Osteocyte (in vitro differentiated cells): ENCODE data around the gene DENND1A. TPM values are rescaled to one million over a fixed set of nuclear protein-coding genes. Genes with fewer than 3 reads are reported as not detected.

Source experiments
- DNase-seq: peaks from one replicate; pipeline ENCODE4 v3.0.0; 2021; ENCODE audit warnings: mixed read lengths; ENCODE audit not compliant: unreplicated experiment; ENCODE audit errors: extremely low spot score
- H3K27ac Mint-ChIP-seq: one replicate; pipeline ENCODE4 v1.8.0; 2021; ENCODE audit warnings: mild to moderate bottlenecking, mixed read lengths; ENCODE audit not compliant: unreplicated experiment
- H3K27me3 Mint-ChIP-seq: one replicate; pipeline ENCODE4 v1.8.0; 2021; ENCODE audit warnings: mixed read lengths; ENCODE audit not compliant: unreplicated experiment
- H3K36me3 Mint-ChIP-seq: one replicate; pipeline ENCODE4 v1.8.0; 2021; ENCODE audit warnings: mixed read lengths; ENCODE audit not compliant: unreplicated experiment
- H3K4me1 Mint-ChIP-seq: one replicate; pipeline ENCODE4 v1.8.0; 2021; ENCODE audit warnings: mixed read lengths; ENCODE audit not compliant: unreplicated experiment
- H3K4me3 Mint-ChIP-seq: one replicate; pipeline ENCODE4 v1.8.0; 2021; ENCODE audit warnings: mild to moderate bottlenecking, moderate library complexity, mixed read lengths; ENCODE audit not compliant: unreplicated experiment
- H3K9me3 Mint-ChIP-seq: one replicate; pipeline ENCODE4 v1.8.0; 2021; ENCODE audit warnings: mixed read lengths; ENCODE audit not compliant: unreplicated experiment
- CTCF ChIP-seq: fragments of 200-600 bp; sonication (generic); IDR thresholded peaks from 2 replicates; pipeline ENCODE4 v1.5.0; 2021; ENCODE audit warnings: antibody characterized with exemption, mild to moderate bottlenecking, moderate library complexity
- total RNA-seq: library from RNA; stranded (reverse); gene quantifications from 2 replicates; pipeline ENCODE4 v1.2.1, GENCODE V29; 2021

Gene DENND1A
- total RNA-seq, 1 donor from 2014 or later = 19.8 TPM

- peak; percentile 30 for DNase-seq
- Mint-ChIP-seq H3K27ac (no peak overlapping the region), H3K4me3 (no peak overlapping the region), H3K4me1 (peaks cover 18% of the 10 kb centered on the region), H3K9me3 (no peaks in the 10 kb centered on the region), H3K27me3 (no peaks in the 10 kb centered on the region), H3K36me3 (peaks cover 10% of the 10 kb centered on the region)
- no peak for TF ChIP-seq CTCF
These were observed 320.1 kb downstream of the DENND1A start for GRCh38 chr9:123609844-123610243.

- no peak overlapping the region for H3K4me3 Mint-ChIP-seq
- no peaks in the 10 kb centered on the region for H3K9me3 Mint-ChIP-seq
- DNase-seq = peak; percentile 54
- no peak for TF ChIP-seq CTCF
- H3K27me3 Mint-ChIP-seq = no peaks in the 10 kb centered on the region
- peaks cover 18% of the 10 kb centered on the region for H3K4me1 Mint-ChIP-seq
- H3K36me3 Mint-ChIP-seq = peaks cover 10% of the 10 kb centered on the region
- H3K27ac Mint-ChIP-seq = no peak overlapping the region
These were observed 321.8 kb downstream of the DENND1A start for GRCh38 chr9:123608104-123608503.

- peaks cover 18% of the 10 kb centered on the region for H3K4me1 Mint-ChIP-seq
- no peaks in the 10 kb centered on the region for H3K27me3 Mint-ChIP-seq
These were observed 322.4 kb downstream of the DENND1A start for GRCh38 chr9:123607479-123607878.

GRCh38 chr9:123606141-123606540 is 323.8 kb downstream of the DENND1A start:
- H3K27ac Mint-ChIP-seq = no peak overlapping the region
- peaks cover 12% of the 10 kb centered on the region for H3K36me3 Mint-ChIP-seq
- no peak for TF ChIP-seq CTCF
- no peak overlapping the region for H3K4me3 Mint-ChIP-seq
- no peak for DNase-seq
- H3K9me3 Mint-ChIP-seq = no peaks in the 10 kb centered on the region
- H3K4me1 Mint-ChIP-seq = peaks cover 12% of the 10 kb centered on the region
- H3K27me3 Mint-ChIP-seq = no peaks in the 10 kb centered on the region

More at GRCh38 chr9:123607479-123607878, 322.4 kb downstream of the DENND1A start:
- no peaks in the 10 kb centered on the region for H3K9me3 Mint-ChIP-seq
- TF ChIP-seq CTCF = no peak
- peak; percentile 7 for DNase-seq
- H3K4me3 Mint-ChIP-seq = no peak overlapping the region
- H3K36me3 Mint-ChIP-seq = peaks cover 10% of the 10 kb centered on the region
- no peak overlapping the region for H3K27ac Mint-ChIP-seq

GRCh38 chr9:123605286-123605685 is 324.6 kb downstream of the DENND1A start:
- no peak for DNase-seq
- no peaks in the 10 kb centered on the region for H3K27me3 Mint-ChIP-seq
- H3K4me1 Mint-ChIP-seq = peaks cover 4% of the 10 kb centered on the region
- H3K9me3 Mint-ChIP-seq = no peaks in the 10 kb centered on the region
- H3K36me3 Mint-ChIP-seq = peaks cover 12% of the 10 kb centered on the region
- H3K4me3 Mint-ChIP-seq = no peak overlapping the region
- no peak for TF ChIP-seq CTCF
- H3K27ac Mint-ChIP-seq = no peak overlapping the region
